ENCODE data around the gene PHACTR3.

The PHACTR3 gene

GRCh38 chr20:59650418-59650817 is 46.1 kb downstream of the PHACTR3 start:
- DNase-seq, result no peak

GRCh38 chr20:59652381-59652780 is 48.0 kb downstream of the PHACTR3 start:
- DNase-seq, result no peak

DNA sequence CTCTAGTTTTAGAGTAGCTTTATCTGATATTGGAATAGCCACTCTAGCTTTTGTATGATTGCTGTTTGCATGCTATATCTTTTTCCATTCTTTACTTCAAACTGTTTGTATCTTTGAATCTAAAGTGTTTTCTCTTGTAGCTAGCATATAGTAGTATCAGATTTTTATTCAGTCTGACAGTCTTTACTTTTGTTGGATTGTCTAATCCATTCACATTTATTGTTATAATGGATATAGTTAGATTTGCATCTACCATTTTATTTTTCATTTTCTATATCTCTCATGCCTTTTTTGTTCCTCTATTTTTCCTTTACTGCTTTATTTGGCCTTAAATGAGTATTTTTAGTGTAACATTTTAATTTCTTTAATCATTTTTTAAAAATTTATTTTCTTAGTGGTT is 52.1 kb downstream of the PHACTR3 start:
- DNase-seq, result no peak

DNA sequence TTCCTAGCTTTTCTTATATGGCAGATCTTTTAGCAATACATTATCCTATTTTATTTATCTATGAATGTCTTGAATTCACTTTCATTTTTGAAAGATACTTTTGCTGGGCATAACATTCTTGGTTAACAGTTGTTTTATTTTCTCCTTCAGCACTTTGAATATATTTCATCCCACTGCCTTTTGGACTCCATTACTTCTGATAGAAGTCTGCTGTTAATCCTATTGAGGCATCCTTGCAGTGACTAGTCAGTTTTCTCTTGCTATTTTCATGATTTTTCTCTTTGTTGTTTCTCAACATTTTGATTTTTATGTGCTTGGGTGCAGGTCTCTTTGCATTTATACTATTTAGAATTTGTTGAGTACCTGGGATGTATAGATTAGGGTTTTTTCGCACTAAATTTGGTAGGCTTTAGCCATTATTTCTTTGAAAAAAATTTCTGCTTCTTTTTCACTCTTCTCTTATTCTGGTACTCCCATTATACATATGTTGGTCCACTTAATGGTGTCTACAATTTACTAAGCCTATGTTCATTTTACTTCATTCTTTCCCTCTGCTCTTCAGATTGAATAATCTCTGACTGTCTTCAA is 53.2 kb downstream of the PHACTR3 start:
- DNase-seq, result no peak

GRCh38 chr20:59660471-59660870 is 56.1 kb downstream of the PHACTR3 start:
- no peak for DNase-seq

DNA sequence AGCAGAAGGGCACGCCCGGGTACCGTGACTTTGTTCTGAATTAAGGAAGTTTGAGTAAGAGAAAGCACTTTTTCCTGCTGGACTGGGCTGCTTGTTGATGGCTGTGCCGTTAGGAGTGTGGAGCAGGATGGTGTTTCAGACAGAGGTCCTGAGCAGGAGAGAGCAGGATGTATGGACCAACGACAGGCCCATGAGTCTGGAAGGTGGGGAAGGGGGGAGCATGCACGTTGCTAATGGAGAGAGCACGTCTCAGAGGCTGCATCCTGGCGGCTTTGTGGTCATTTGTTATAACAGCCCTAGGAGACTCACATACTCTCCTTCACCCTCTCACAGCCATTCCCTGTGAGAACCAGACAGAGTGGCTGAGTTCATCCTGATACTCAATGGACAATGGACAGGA is 56.8 kb downstream of the PHACTR3 start:
- no peak for DNase-seq

GRCh38 chr20:59661621-59662020 is 57.3 kb downstream of the PHACTR3 start:
- DNase-seq, result no peak

DNA sequence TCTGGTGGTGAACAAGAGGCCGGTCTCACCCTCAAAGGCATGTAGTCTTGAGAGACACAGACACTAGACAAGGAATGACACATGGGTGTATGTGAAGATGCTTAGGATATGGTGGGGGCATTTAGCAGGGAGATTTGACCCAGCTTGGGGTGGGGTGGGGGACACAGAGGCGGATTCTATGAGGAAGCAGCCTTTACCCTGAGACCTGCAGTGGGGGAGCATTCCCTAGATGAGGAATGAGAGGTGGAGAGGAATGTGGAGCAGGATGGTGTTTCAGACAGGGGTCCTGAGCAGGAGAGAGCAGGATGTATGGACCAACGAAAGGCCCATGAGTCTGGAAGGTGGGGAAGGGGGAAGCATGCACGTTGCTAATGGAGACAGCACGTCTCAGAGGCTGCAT is 57.8 kb downstream of the PHACTR3 start:
- no peak for DNase-seq

DNA sequence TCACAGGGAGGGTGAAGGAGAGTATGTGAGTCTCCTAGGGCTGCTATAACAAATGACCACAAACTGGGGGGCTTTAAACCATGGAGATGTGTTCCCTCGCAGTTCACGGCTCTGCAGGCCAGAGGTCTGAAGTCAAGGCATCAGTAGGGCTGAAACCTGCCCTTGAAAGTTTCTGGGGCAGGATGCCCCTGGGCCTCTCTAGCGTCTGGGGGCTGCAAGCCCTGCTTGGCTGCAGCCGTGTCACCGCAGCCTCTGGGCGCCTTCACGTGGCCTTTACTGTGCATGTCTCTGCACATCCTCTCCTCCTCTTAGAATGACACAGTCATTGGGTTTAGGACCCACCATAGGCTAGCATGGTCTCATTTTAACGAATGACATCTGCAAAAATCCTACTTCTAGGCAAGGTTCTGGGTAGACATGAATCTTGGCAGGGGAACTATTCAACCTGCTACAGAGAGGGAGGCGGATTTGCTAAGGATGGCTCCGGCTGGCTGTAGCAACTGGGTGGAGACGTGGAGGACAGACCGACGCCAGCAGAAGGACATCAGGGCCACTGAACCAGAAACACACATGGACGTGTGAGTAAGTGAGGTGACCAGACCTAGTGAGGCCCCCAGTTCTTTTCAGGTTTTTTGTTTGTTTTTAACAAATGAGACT is 58.6 kb downstream of the PHACTR3 start:
- no peak for DNase-seq

- DNase-seq, result no peak
Measured at GRCh38 chr20:59663513-59664060, 59.2 kb downstream of the PHACTR3 start.

- DNase-seq, result no peak
Measured at GRCh38 chr20:59664421-59664941, 60.1 kb downstream of the PHACTR3 start.

DNA sequence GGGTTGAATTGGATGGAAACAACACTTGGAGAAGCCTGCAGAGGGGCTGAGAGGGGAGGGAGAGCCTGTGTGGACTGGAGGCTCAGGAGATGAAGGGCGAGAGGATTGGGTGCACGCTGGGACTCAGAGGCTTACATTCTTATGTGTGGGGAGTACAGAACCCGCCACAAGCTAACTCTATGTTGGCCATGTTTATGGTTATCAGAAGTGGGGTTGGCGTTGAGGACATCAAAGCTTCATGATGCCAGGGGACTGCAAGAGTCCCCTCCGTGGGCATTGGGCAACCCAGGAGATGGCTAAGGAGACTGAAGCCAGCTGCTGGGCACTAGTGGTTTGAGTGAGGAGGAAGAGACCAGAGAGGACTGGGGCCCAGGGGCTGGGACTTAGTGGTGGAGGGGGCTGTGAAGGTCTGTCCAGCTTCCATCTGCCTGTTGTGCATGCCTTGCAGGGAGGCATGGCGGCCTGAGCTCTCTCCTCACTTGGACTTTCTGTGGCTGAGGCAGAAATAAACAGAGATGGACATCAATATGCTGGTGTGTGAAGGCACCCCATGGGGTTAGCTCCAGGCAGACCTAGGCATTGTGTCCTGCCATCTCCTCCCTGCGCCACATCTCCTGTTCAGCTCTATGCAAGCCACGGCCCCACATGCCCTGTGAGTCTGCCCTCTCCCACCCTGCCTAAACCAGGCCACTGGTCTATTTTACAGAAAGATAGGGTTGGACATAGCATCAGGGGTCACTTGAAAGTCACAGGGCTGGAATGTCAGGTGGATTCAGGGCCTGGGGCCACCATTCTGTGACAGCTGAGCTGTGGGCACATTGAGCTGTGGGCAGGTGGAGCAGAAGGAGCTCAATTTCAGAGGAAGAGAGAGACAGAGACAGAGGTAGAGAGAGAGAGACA is 61.6 kb downstream of the PHACTR3 start:
- DNase-seq, result no peak

DNA sequence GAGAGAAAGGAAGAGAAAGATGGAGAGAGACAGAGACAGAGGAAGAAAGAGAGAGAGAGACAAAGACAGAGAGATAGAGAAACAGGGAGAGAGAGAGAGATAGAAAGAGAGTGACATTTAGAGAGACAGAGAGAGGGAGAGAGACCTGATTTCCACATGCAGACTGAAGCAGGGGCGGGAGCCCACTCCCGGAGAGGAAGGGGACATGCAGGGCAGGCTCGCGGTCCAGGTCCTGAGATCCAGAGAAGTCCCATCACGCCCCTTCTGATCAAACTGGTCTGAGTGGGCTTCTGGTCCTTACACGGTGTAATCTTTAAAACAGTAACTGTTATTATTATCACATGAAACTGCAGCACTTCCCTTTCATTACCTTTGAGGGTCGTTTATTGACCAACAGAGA is 62.2 kb downstream of the PHACTR3 start:
- DNase-seq, result no peak

- no peak for DNase-seq
Measured at GRCh38 chr20:59667131-59667530, 62.8 kb downstream of the PHACTR3 start.

DNA sequence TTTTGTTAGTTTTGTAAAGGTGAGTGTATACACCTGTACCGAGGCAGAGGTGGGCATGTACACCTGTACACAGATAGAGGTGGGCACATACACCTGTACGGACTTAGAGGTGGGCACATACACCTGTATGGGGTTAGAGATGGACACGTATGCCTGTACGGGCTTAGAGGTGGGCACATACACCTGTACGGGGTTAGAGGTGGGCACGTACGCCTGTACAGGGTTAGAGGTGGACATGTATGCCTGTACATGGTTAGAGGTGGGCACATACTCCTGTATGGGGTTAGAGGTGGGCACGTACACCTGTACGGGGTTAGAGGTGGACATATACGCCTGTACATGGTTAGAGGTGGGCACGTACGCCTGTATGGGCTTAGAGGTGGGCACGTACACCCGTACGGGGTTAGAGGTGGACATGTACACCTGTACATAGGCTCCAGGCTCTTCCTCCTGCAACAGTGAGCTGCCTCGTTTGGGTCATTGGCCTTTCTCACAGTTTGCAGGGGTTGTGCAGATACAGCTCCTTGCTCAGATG is 63.7 kb downstream of the PHACTR3 start:
- no peak for DNase-seq

DNA sequence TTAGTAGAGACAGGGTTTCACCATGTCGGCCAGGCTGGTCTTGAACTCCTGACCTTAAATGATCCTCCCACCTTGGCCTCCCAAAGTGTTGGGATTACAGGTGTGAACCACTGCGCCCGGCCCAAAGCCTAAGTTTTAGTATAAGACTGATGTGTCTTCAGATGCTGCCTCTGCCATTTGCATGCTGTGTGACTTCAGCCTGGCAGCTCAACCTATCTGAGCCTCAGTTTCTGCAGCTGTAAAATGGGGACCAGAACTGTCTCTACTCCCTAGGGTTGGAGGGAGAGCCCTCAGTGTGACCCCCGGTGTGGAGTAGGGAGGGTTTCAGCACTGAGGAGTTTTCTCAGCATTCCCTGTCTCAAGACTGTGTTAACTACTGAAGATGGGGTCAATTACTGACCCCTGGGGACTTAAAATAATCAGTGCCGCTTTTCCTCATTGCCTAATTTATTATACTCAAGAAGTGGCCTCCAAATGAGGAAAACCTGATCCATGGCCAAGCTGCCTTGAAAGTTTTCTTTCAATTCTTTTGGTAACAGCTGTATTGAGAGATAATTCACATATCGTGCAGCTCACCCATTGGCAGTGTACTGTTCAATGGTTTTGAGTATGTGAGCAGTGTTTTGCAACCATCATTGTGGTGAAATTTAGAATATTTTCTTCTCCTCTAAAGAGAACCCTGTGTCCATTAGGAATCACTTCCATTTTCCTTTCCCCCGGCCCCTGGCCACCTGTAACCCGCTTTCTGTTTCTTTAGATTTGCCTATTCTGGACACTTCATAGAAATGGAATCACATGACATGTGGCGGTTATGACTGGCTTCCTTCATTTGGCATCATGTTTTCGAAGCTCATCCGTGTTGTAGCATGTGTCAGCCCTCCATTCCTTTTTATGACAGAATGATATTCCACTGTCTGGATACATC is 64.8 kb downstream of the PHACTR3 start:
- no peak for DNase-seq

- DNase-seq, result no peak
Measured at GRCh38 chr20:59670786-59671492, 66.6 kb downstream of the PHACTR3 start.

DNA sequence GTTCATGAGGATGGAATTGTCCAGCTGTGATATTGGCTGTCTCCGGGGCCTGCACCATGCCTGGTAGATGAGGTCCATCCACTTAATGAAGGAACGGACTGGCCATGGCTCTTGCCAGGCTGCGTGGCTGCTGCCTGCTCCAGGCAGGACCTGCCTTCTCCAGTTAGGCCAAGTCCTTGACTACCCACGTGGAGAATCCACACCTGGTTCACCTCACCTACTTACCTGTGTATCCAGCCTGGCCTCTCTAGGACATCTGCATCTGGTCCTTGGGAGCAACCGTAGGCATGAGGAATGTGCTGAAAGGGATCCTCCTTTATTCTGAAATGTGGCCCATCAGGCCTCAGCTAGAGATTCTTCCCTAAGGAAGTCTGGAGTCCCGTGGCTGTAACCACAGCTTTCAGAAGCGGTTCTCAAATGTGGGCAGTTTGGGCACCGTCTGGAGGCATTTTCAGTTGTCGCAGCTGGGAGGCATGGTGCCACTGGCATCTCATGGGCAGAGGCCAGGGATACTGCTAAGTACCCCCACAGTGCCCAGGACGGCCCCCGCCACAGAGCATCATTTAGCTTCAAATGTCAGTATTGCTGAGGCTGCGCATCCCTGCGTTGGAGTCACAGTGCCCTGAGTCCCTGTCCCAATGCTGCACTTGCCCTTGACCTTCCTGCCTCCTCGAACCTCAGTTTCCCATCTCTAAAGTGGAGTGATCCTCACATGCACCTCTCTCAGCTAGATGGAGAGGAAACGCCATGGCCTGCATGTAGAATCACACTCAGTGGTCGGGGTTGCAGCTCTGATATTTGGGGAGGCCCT is 67.5 kb downstream of the PHACTR3 start:
- no peak for DNase-seq

GRCh38 chr20:59672576-59672975 is 68.2 kb downstream of the PHACTR3 start:
- DNase-seq, result no peak

DNA sequence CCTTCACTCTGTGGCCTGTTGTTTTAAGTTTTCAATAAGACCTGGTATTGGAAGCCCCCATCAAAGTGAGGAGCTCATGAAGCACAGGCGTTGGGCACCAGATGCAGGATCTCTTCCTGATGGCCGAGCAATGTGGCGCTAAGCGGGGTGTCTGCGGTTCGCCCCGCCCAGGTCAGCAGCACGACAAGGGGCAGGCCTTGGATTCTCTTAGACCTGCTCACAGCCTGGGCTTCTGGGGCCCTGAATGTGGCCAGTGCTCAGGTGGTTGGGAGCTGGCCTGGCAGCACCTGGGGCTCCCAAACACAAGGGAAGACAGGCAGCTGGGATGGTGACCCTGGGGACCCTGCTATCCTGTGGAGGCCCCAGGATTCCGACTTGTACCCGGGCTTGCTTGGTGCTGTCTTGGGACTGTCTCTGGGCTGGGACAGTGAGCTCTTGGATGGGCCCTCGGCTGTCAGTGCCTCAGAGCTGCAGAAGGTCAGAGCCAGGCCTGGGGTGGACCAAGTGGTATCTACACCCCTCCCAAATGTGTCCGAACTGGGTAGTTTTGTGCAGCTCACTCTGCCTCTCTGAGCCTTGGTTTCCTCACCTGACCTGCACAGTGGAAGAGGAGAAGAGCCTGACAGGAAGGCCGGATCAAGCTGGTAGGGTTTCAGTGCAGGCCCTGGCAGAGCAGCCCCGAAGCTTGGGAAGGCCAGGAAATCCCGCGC is 69.1 kb downstream of the PHACTR3 start:
- no peak for DNase-seq
